Activated T-cell treated with anti-CD3 and anti-CD28 coated beads, Interleukin-2, amount 50 U/mL, for 24 hours (primary cell): Measurements from ENCODE around the gene KRTAP2-2.
"Not testable (repeated sequence)": the region's sequence is repeated elsewhere in the genome, so short reads cannot be mapped to it uniquely, and the experiment has no call there.

Experiments
- DNase-seq: peaks from one replicate; pipeline ENCODE4 v3.0.0-alpha.2; 2020
- H3K27ac Mint-ChIP-seq: 2 replicates; pipeline ENCODE4 v1.8.0; 2020; ENCODE audit warnings: mild to moderate bottlenecking, mixed read lengths
- H3K27me3 Mint-ChIP-seq: 2 replicates; pipeline ENCODE4 v1.8.0; 2020; ENCODE audit warnings: mixed read lengths
- H3K36me3 Mint-ChIP-seq: 2 replicates; pipeline ENCODE4 v1.8.0; 2020; ENCODE audit warnings: low read depth, mixed read lengths
- H3K4me1 Mint-ChIP-seq: 2 replicates; pipeline ENCODE4 v1.8.0; 2020; ENCODE audit warnings: low read depth, mixed read lengths
- H3K4me3 Mint-ChIP-seq: 2 replicates; pipeline ENCODE4 v1.8.0; 2020; ENCODE audit warnings: mild to moderate bottlenecking, moderate library complexity, mixed read lengths
- H3K9me3 Mint-ChIP-seq: 2 replicates; pipeline ENCODE4 v1.8.0; 2020; ENCODE audit warnings: mixed read lengths

KRTAP2-2 gene

DNA sequence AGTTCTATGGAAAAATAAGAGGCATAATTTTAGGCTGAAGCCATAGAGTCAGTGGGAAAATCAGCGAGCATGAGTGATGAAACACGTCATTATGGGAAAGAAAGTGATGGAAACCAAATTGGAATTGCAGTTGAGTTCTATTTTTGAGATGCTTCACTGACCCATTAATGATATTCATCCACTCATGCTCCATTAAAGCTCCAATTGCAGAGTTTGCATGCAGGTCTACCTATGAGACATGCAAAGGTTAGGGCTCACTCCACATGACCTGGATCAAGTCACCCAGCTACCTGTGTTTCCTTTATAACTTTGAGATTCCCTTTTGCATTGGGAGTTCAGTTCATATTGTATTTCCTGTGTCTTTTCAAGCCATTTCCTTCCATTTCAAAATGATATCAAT, 18.6 kb upstream of the KRTAP2-2 start:
- Mint-ChIP-seq H3K4me1 (no peaks in the 10 kb centered on the region), H3K36me3 (no peaks in the 10 kb centered on the region), H3K27me3 (peaks cover 25% of the 10 kb centered on the region), H3K4me3 (no peak overlapping the region), H3K27ac (no peak overlapping the region), H3K9me3 (no peaks in the 10 kb centered on the region)
- DNase-seq: no peak

DNA sequence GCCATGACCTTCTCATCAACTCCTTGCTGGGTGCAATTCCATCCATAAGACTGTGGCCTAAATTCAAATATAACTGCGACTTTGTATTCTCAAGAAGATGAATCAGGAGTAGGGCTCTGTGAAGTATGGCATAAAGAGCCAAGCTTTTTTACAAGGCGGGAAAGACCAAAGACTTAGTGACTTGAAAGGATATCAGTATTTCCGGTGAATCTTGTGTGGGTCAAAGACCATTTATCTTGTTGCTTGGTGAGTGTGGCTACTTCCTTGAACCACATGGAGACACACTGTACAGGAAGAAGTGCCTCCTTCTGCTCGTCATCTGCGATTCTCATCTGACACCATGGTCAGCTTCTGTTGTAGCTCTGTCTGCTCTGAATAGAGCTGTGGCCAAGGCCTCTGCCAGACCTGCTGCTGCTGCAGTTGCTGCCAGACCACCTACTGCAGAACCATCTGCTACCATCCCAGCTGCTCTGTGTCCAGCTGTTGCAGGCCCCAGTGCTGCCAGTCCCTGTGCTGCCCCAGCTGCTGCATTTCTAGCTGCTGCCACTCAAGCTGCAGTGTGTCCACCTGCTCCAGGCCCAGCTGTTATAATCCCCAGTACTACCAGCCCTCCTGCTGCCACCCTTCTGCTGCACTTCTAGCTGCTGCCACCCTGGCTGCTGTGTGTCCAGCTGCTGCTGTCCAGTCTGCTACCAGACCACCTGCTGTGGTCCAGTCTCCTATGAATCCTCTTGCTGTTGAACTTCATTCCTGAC, 16.8 kb upstream of the KRTAP2-2 start:
- Mint-ChIP-seq H3K9me3 (no peaks in the 10 kb centered on the region), H3K4me3 (no peak overlapping the region), H3K36me3 (no peaks in the 10 kb centered on the region), H3K27me3 (peaks cover 15% of the 10 kb centered on the region), H3K27ac (no peak overlapping the region), H3K4me1 (no peaks in the 10 kb centered on the region)
- no peak for DNase-seq

DNA sequence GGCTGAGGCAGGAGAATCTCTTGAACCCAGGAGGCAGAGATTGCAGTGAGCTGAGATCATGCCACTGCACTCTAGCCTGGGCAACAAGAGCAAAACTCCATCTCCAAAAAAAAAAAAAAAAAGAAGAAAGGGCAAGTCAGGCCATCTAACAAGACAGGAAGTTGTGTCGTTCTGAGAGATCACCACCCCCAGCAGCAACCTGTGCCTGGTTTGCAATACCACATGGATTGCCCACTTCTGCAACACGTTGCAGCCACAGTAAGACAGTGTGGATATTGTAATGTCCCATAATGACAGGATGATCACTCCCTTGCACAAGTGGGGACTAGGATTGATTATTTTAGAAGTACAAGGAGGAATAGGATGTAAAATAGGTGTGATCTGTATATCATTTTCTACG, 14.0 kb upstream of the KRTAP2-2 start:
- Mint-ChIP-seq H3K27ac (no peak overlapping the region), H3K27me3 (no peaks in the 10 kb centered on the region), H3K36me3 (no peaks in the 10 kb centered on the region), H3K4me1 (no peaks in the 10 kb centered on the region), H3K4me3 (no peak overlapping the region), H3K9me3 (no peaks in the 10 kb centered on the region)
- no peak for DNase-seq

DNA sequence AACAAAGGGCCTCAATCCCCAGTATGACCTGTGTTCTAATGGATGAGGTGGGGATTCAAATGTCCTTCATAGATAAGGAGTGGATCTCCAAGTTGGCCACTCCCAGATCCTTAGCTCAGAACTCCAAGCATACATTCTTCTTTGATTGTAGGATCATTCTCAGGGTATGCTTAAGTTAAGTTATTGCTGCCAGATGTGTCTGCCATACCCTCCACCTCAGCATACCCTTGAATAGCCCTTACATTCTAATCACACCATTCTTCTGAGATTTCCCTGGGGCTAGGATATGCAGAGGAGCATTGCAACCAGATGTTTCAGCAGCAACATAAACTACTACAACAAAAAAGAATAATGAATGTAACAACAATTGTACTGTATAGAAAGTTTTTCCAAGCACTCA, 12.3 kb upstream of the KRTAP2-2 start:
- no peaks in the 10 kb centered on the region for H3K4me1 Mint-ChIP-seq
- H3K9me3 Mint-ChIP-seq: no peaks in the 10 kb centered on the region
- no peak overlapping the region for H3K27ac Mint-ChIP-seq
- no peak for DNase-seq
- no peak overlapping the region for H3K4me3 Mint-ChIP-seq
- no peaks in the 10 kb centered on the region for H3K36me3 Mint-ChIP-seq
- H3K27me3 Mint-ChIP-seq: peaks cover 3% of the 10 kb centered on the region

DNA sequence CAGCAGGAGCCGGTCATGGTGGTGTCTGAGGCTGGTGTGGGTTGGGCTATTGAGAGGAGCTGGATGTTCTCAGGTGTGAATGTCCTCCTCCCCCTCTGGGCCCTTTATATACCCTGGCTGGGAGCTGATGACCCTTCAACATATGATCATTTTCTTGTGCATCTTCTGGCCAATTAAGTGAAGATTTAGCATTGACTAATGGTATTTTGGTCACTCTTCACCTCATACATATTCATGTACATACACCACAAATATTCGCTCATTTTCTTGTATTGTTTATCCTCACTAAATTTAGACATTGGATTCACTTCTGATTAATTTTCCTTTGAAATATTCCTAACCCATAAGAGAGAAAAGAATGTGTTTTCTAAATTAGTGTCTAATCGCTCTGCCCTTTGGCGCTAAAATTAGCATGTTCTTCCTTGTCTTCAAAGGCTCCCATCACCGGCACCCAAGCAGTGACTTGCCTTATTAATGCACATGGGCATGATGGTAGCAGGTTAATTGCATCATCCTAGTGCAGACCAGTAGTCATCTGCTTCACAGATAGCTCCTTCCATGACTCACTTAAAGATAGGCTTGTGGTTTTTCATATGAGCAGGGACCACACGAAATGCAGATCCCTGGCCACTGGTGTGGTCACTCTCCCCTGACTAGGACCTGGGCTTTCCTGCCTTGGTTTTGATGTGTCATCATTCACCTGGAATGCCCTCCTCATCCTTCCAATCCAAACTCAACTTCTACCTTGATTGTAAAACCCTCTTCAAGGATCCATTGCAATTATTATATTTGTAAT, 11.0 kb upstream of the KRTAP2-2 start, which contains the start of gene KRTAP2-4:
Gene KRTAP2-4 (minus strand): TSS at position 51 of the 796 bp plus-strand sequence. CDS start 34 bp downstream, at position 17.
- Mint-ChIP-seq H3K4me1 (no peaks in the 10 kb centered on the region), H3K27ac (no peak within 1 kb of the TSS), H3K27me3 (peaks cover 5% of the 10 kb centered on the region), H3K4me3 (no peak within 1 kb of the TSS), H3K9me3 (no peaks in the 10 kb centered on the region), H3K36me3 (no peaks in the 10 kb centered on the region)
- no peak for DNase-seq

DNA sequence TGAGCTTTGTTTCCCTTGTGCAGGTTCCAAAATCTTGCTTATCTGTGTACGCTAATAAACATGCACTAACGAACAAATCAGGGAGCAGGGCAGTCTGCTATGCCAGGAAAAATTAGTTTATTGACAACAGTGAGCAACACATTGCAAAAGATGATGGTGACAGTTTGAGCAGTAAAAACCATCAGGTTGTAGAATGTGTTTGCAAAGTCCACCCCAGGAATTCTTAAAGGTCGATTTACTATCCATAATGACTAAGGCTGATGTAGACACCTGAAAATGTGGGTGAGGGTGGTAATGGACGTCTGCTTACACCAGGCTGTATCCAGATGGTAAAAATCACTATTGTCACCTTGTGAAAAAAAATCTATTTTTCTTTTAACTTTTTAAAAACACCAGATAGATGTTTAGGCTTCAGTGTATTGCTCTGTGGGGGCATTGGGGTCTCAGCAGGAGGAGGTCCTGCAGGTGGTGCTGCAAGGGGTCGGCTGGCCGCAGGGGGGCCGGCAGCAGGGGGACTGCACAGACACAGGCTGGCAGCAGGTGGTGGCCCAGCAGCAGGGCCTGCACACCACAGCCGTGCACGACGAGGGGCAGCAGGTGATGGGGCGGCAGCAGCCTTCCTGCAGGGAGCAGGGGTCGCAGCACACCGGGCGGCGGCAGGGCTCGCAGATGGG, 10.1 kb upstream of the KRTAP2-2 start:
- not testable (repeated sequence) for H3K4me1 Mint-ChIP-seq, H3K36me3 Mint-ChIP-seq, DNase-seq, H3K4me3 Mint-ChIP-seq, H3K27ac Mint-ChIP-seq, H3K9me3 Mint-ChIP-seq
- peaks cover 14% of the 10 kb centered on the region for H3K27me3 Mint-ChIP-seq

DNA sequence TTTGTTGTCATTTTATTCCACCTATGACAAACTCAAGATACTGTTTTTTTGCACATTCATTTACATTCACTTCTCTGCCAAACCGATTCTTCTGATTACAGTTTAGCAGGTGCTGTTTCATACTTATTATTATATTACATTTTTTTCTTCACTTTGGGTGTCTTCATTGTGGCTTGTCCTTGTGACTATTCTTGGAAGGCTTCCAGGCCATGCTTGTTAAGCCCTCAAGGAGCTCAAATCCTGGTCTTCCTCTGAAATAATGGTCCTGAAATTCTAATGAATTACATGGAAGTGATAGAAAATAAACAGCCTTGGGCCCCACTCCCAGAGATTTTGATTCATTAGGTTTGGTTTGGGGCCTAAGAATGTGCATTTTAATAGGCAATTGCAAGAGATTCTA, 9.3 kb upstream of the KRTAP2-2 start:
- Mint-ChIP-seq H3K27ac (no peak overlapping the region), H3K4me3 (no peak overlapping the region), H3K9me3 (no peaks in the 10 kb centered on the region), H3K36me3 (no peaks in the 10 kb centered on the region), H3K27me3 (peaks cover 20% of the 10 kb centered on the region), H3K4me1 (no peaks in the 10 kb centered on the region)
- DNase-seq: no peak

DNA sequence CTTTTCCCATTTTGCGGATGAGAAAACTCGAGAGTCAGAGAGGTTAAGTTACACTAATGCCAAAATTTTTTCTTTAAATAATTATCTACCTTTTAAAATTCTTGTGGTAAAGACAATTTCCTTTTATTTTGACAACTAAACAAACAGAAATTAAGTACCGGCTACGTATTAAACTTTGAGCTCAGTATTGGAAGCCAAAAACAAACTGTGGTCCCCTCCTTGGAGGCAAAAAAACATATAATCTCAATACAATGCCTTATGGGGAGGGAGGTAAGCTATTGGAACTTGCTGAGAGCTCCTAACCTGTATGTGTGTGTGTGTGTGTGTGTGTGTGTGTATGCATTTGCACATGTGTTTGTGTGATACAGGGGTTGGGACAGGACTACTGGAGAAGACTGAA, 8.4 kb upstream of the KRTAP2-2 start:
- DNase-seq: no peak
- Mint-ChIP-seq H3K27ac (no peak overlapping the region), H3K4me3 (no peak overlapping the region), H3K4me1 (no peaks in the 10 kb centered on the region), H3K9me3 (no peaks in the 10 kb centered on the region), H3K27me3 (peaks cover 27% of the 10 kb centered on the region), H3K36me3 (no peaks in the 10 kb centered on the region)

DNA sequence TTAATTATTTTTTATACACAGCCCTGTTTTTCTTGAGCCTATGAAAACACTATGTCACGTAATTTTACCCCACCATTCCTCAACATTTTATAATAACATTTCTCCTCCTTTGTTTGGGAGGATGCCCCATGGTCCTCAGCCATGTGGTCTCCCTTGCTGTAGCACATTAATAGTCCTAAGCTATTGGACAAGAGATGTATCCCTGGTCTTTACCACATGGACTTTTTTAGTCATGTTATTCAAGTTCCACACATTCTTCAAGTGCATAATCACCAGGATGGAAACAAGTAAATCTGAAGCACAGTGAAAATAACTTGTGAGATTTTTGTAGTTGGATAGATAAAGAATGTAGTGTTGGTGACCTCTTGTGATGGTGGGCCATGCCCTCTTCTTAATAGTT, 6.9 kb upstream of the KRTAP2-2 start:
- no peaks in the 10 kb centered on the region for H3K36me3 Mint-ChIP-seq

DNA sequence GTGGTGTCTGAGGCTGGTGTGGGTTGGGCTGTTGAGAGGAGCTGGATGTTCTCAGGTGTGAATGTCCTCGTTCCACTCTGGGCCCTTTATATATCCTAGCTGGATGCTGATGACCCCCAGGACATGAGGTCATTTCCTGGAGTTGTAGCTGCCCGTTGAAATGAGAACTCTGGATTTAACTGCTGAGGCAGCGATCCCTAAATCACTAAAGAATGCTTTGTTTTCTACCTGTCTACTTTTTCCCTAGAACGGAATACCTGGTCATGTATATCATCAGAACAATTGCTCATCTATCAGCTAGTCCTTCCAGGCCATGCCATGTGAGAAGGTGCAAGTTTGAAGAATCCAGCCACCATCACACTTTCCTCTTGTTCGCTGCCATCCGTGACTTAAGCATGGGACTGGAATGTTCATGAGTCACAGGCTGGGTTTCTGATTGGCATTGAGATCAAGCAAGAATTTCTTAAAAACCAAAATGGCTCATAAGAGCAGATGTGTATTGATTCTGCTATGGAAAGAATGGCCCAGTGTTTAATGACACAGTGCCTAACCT, 5.1 kb upstream of the KRTAP2-2 start, which contains the start of gene KRTAP2-3:
Gene KRTAP2-3 (minus strand): TSS at position 63 of the 553 bp plus-strand sequence. CDS start 64 bp downstream, outside the sequence.
- no peak for DNase-seq
- H3K27ac Mint-ChIP-seq: no peak within 1 kb of the TSS

More for the DNA sequence above, 6.9 kb upstream of the KRTAP2-2 start:
- Mint-ChIP-seq H3K4me1 (no peaks in the 10 kb centered on the region), H3K27ac (no peak overlapping the region), H3K4me3 (no peak overlapping the region), H3K27me3 (peaks cover 36% of the 10 kb centered on the region), H3K9me3 (no peaks in the 10 kb centered on the region)
- DNase-seq: no peak

DNA sequence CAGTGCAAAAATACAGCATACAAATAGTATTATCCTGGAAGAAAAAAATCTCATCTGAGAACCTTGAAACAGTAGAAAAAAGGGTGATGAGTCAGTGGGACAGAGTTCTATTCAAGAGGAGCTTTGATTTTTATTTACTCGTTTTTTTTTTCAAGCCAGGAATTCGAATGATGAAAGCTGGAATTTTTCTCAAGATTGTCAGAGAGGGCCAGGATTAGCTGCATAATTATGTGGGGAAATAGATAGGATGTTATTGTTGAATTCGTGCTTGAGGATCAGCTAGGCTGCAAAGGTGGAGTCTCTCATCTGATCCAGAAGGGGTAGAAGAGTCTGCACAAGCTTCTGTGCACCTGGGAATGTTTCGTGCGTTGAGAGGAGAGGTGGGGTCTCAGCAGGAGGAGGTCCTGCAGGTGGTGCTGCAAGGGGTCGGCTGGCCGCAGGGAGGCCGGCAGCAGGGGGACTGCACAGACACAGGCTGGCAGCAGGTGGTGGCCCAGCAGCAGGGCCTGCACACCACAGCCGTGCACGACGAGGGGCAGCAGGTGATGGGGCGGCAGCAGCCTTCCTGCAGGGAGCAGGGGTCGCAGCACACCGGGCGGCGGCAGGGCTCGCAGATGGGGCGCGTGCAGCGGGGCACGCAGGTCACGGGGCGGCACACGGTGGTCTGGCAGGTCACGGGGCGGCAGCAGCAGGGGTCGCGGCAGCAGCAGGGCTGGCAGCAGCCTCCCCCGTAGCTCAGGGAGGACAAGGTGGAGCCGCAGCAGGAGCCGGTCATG, 4.4 kb upstream of the KRTAP2-2 start:
- H3K27me3 Mint-ChIP-seq: peaks cover 51% of the 10 kb centered on the region

More for the DNA sequence above, 5.1 kb upstream of the KRTAP2-2 start, which contains the start of gene KRTAP2-3:
- Mint-ChIP-seq H3K4me1 (no peaks in the 10 kb centered on the region), H3K27me3 (peaks cover 50% of the 10 kb centered on the region), H3K4me3 (no peak within 1 kb of the TSS), H3K36me3 (no peaks in the 10 kb centered on the region), H3K9me3 (no peaks in the 10 kb centered on the region)

DNA sequence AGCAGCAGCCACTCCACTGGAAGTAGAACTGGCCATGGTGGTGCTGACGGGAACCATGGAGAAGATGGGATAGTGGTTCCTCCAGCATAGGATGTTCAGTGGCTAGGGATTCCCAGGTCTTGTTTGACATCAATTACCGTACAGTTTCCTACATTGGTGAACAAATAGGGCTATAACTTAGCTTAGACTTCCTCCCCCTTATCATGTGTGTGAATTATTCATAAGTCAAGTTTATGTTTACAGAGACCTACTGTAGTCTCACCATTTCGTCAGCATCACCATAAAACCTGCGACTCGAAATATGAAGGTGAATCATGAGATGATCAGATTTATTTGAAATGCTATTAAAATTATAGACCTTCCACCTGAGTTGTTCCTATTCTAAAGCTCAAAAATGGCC, 3.7 kb upstream of the KRTAP2-2 start:
- Mint-ChIP-seq H3K27ac (no peak overlapping the region), H3K4me1 (no peaks in the 10 kb centered on the region), H3K9me3 (no peaks in the 10 kb centered on the region), H3K27me3 (peaks cover 55% of the 10 kb centered on the region), H3K4me3 (no peak overlapping the region), H3K36me3 (no peaks in the 10 kb centered on the region)
- DNase-seq: no peak

More for the DNA sequence above, 4.4 kb upstream of the KRTAP2-2 start:
- not testable (repeated sequence) for H3K4me3 Mint-ChIP-seq, H3K9me3 Mint-ChIP-seq, H3K4me1 Mint-ChIP-seq, DNase-seq, H3K27ac Mint-ChIP-seq, H3K36me3 Mint-ChIP-seq

DNA sequence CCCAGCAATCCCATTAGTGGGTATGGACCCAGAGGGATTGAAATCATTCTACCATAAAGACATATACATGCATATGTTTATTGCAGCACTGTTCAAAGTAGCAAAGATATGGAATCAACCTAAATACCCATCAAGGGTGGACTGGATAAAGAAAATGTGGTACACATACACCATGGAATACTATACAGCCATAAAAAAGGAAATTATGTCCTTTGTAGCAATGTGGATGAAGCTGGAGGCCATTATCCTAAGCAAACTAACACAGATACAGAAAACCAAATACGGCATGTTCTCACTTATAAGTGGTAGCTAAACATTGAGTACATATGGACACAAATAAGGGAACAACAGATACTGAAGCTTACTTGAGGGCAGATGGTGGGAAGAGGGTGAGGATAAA, 2.5 kb upstream of the KRTAP2-2 start:
- Mint-ChIP-seq H3K4me3 (no peak overlapping the region), H3K27ac (no peak overlapping the region), H3K4me1 (no peaks in the 10 kb centered on the region), H3K27me3 (peaks cover 56% of the 10 kb centered on the region), H3K9me3 (no peaks in the 10 kb centered on the region), H3K36me3 (no peaks in the 10 kb centered on the region)
- no peak for DNase-seq

DNA sequence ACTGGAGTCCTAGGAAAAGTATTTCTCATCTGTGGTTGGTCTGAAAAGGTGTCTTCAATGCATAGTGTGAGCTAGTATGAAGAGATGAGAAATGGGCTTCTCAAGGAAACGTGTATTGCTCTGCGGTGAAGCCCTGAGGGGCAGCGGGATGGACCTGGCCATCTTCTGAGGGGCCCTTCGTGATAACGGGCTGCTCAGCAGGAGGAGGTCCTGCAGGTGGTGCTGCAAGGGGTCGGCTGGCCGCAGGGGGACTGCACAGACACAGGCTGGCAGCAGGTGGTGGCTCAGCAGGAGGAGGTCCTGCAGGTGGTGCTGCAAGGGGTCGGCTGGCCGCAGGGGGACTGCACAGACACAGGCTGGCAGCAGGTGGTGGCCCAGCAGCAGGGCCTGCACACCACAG, 474 bp downstream of the KRTAP2-2 start:
- H3K4me1 Mint-ChIP-seq: not testable (repeated sequence)

More for the DNA sequence above, 474 bp downstream of the KRTAP2-2 start:
- not testable (repeated sequence) for H3K36me3 Mint-ChIP-seq, H3K27ac Mint-ChIP-seq, DNase-seq, H3K4me3 Mint-ChIP-seq, H3K9me3 Mint-ChIP-seq
- peaks cover 54% of the 10 kb centered on the region for H3K27me3 Mint-ChIP-seq
